Peyer's patch (tissue), 4 donors: ENCODE measurements around the gene BRD1. TPM values are rescaled to one million over a fixed set of nuclear protein-coding genes. Genes with fewer than 3 reads are reported as not detected.
A peak's percentile ranks its signal among the peaks of the same experiment; 100 is the strongest.

Source experiments
- DNase-seq, 3 donors: peaks; one replicate each; pipeline ENCODE4 v3.0.0-alpha.2; 2017 to 2019
- H3K27ac ChIP-seq, 4 donors: fragments of 200-600 bp; sonication (generic); one replicate each; pipeline ENCODE4 v1.5.1; 2016 to 2019
- H3K27me3 ChIP-seq, 2 donors: fragments of 200-600 bp; sonication (generic); one replicate each; pipeline ENCODE4 v1.5.1; 2019
- H3K36me3 ChIP-seq, 3 donors: fragments of 200-600 bp; sonication (generic); one replicate each; pipeline ENCODE4 v1.5.1; 2016 to 2019
- H3K4me1 ChIP-seq, 4 donors: fragments of 200-600 bp; sonication (generic); one replicate each; pipeline ENCODE4 v1.5.1; 2016 to 2019
- H3K4me3 ChIP-seq, 4 donors: fragments of 200-600 bp; sonication (generic); 1 replicate in 3 of 4; 2 replicates in 1 of 4; pipeline ENCODE4 v1.5.1; 2016 to 2019; ENCODE audit warnings: mild to moderate bottlenecking in 1 of 4
- H3K9me3 ChIP-seq, 4 donors: fragments of 200-600 bp; sonication (generic); one replicate each; pipeline ENCODE4 v1.5.1; 2016 to 2019; ENCODE audit warnings: mild to moderate bottlenecking in 1 of 4
- POLR2A ChIP-seq, 2 donors: fragments of 450-650 bp; IDR thresholded peaks; one replicate each; pipeline ENCODE4 v1.5.1; 2017; ENCODE audit warnings: antibody characterized with exemption in 2 of 2, mild to moderate bottlenecking in 2 of 2, moderate library complexity in 2 of 2
- total RNA-seq, 4 donors: library from RNA; depleted of rRNA; stranded (reverse); fragments of >200 nt; gene quantifications; one replicate each; pipeline ENCODE4 v1.1.0, GENCODE V29; 2016
- TF ChIP-seq, protein P1 (sequence below), 6 experiments: fragments of 450-650 bp in 4 of 6; fragments of 200-600 bp in 2 of 6; sonication (generic) in 1 of 6; IDR thresholded peaks; one replicate each; pipeline ENCODE4 v1.5.1; 2017 to 2019; ENCODE audit warnings: antibody characterized with exemption in 6 of 6, mild to moderate bottlenecking in 3 of 6, moderate library complexity in 1 of 6

The BRD1 gene
- total RNA-seq, 4 donors from 2014 or later = 54.1 to 126 (median 78.5) TPM

DNA sequence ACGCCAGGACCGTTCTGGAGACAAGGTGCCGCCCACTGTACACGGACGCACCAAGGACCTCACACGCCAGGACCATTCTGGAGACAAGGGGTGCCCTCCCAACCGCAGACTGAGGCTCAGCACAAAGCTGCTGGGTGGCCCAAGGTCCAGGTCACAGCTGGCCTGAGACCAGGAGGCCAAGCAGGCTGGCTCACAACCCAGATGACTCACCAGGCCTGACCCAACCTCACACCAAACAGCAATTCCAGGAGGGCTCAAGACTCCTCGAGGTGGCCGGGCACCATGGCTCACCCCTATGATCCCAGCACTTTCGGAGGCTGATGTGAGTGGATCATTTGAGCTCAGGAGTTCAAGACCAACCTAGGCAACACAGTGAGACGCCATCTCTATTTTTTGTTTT is 14.8 kb downstream of the BRD1 start:
- Histone ChIP-seq H3K27me3 (no peaks in the 10 kb centered on the region), H3K4me3 (no peak overlapping the region), H3K9me3 (no peaks in the 10 kb centered on the region), H3K27ac (no peak overlapping the region), H3K36me3 (peaks cover 0 to 36% (median 0%) of the 10 kb centered on the region in 3 donors), H3K4me1 (peaks cover 0 to 41% (median 0%) of the 10 kb centered on the region in 4 donors)
- no peak for DNase-seq
- no peak for TF ChIP-seq POLR2A (IDR thresholded peaks at IDR 0.05)
- TF ChIP-seq, protein P1, sequence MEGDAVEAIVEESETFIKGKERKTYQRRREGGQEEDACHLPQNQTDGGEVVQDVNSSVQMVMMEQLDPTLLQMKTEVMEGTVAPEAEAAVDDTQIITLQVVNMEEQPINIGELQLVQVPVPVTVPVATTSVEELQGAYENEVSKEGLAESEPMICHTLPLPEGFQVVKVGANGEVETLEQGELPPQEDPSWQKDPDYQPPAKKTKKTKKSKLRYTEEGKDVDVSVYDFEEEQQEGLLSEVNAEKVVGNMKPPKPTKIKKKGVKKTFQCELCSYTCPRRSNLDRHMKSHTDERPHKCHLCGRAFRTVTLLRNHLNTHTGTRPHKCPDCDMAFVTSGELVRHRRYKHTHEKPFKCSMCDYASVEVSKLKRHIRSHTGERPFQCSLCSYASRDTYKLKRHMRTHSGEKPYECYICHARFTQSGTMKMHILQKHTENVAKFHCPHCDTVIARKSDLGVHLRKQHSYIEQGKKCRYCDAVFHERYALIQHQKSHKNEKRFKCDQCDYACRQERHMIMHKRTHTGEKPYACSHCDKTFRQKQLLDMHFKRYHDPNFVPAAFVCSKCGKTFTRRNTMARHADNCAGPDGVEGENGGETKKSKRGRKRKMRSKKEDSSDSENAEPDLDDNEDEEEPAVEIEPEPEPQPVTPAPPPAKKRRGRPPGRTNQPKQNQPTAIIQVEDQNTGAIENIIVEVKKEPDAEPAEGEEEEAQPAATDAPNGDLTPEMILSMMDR (IDR thresholded peaks at IDR 0.05) = no peak

DNA sequence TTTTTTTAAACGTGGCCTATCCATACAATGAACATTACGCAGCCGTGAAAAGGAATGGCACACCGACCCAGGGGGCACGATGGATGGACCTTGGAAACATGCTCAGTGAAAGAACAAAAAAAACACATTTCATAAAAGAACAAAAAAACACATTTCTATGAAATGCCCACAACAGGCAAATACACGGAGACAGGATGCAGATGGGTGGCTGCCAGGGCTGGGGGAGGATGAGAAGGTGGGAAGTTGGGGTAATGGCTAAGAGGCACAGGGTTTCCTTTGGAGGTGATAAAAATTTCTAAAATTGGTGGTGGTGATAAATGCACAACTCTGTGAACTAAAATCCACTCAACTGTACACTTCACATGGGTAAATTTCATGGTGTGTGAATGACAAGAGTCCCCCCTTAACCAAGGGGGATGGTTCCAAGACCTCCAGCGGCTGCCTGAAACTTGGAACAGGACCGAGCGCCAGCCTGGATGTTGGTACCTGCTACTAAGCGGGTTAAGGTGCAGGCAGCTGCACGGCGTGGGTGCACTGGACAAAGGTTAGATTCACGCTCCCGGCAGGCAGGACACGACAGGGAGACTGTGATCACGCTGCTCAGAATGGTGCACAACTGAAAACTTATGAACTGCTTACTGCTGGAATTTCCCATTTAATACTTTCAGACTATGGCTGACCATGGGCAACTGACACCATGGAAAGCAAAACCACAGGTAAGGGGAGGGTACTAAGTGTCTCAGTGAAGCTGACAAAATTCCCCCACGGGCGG is 16.5 kb downstream of the BRD1 start:
- no peaks in the 10 kb centered on the region for H3K27me3 ChIP-seq
- peaks cover 0 to 20% (median 0%) of the 10 kb centered on the region in 3 donors for H3K36me3 ChIP-seq
- H3K4me3 ChIP-seq = no peak overlapping the region
- no peak for TF ChIP-seq POLR2A (IDR thresholded peaks at IDR 0.05)
- TF ChIP-seq, protein P1 (IDR thresholded peaks at IDR 0.05) = no peak
- no peak overlapping the region for H3K27ac ChIP-seq
- no peaks in the 10 kb centered on the region for H3K9me3 ChIP-seq
- peaks cover 0 to 35% (median 0%) of the 10 kb centered on the region in 4 donors for H3K4me1 ChIP-seq
- no peak for DNase-seq

DNA sequence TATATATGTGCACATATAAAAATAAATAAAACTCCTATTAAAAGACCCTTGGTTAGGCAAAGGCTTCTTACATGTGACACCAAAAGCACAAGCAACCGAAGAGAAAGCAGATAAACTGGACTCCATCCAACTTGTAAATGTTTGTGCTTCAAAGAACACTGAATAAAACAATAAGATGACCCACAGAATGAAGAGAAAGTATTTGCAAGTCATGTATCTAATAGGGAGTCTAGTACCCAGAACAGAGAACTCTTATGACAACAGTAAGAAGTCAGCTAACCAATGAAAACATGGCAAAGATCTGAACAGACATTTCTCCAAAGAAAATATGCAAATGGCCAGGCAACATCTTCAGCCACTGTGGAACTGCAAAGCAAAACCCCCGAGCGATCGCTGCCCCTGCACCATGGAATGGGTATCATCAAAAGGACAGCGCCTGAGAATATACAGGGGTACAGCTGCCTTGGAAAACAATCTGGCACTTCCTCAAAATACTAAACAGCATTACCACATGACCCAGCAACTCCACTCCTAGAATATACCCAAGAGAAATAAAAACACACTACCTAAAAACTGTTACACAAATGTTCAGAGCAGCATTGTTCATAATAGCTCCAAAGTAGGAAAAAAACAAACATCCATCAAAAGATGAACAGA is 17.2 kb downstream of the BRD1 start:
- Histone ChIP-seq H3K9me3 (no peaks in the 10 kb centered on the region), H3K27me3 (no peaks in the 10 kb centered on the region), H3K36me3 (peaks cover 0 to 14% (median 0%) of the 10 kb centered on the region in 3 donors), H3K4me1 (peaks cover 0 to 30% (median 0%) of the 10 kb centered on the region in 4 donors), H3K27ac (no peak overlapping the region), H3K4me3 (no peak overlapping the region)
- TF ChIP-seq, protein P1 (IDR thresholded peaks at IDR 0.05) = no peak
- TF ChIP-seq POLR2A (IDR thresholded peaks at IDR 0.05) = no peak
- DNase-seq = no peak

DNA sequence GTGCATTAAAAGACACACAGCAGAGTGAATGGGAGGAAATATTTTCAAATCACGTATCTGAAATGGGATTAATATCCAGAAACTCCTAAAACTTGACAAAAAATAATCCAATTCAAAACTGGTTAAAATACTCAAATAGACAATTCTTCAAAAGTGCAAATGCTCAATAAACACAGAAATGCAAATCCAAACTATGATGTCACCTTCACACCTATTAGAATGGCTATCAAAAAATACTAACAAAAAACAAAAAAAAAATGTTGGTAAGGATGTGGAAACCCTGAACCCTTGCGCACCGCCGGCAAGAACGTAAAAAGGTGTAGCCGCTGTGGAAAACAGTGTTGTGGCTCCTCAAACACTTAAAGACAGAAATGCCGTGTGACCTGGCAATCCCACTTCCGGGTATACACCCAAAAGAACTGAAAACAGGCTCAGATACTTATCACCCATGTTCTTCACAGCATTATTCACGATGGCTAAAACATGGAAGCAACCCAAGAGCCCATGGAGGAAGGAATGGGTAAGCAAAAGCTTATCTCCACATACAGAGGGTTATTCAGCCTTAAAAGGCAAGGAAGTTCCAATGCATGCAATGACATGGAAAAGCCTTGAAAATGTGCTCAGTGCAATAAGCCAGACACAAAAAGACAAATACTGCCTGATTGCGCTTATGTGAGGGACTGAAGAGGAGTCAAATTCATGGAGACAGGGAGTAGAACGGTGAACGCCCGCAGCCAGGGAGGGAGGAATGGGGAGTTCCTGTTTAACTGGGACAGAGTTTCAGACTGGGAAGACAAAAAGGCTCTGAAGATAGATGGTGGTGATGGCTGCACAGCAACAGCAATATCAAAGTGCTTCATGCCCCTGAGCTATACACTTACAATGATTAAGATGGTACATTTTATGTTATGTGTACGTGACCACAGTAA is 19.6 kb downstream of the BRD1 start:
- no peak overlapping the region for H3K4me3 ChIP-seq
- H3K4me1 ChIP-seq = peaks cover 0 to 33% (median 0%) of the 10 kb centered on the region in 4 donors
- H3K36me3 ChIP-seq = peaks cover 0 to 17% (median 0%) of the 10 kb centered on the region in 3 donors
- no peaks in the 10 kb centered on the region for H3K27me3 ChIP-seq
- peak in 2 of 3 donors; percentile 42 to 70 for DNase-seq
- H3K9me3 ChIP-seq = no peaks in the 10 kb centered on the region
- peak overlapping the region in 1 of 4 donors; percentile 18 for H3K27ac ChIP-seq
- no peak for TF ChIP-seq POLR2A (IDR thresholded peaks at IDR 0.05)
- TF ChIP-seq, protein P1 (IDR thresholded peaks at IDR 0.05) = no peak

DNA sequence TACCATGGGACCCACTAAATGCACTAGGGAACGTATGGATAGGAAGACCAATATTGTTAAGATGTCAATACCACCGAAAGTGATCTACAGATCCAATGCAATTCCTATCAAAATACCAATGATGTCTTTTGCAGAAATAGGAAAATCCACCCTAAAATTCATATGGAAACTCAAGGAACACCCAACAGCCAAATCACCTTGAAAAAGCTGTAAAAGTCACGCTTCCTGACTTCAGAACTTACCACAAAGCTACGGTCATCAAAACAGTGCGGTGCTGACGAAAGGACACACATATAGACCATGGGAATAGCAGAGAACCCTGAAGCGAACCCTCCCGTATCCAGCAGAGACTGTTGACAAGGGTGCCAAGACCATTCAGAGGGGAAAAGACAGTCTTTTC is 20.5 kb downstream of the BRD1 start:
- Histone ChIP-seq H3K9me3 (no peaks in the 10 kb centered on the region), H3K4me3 (no peak overlapping the region), H3K27me3 (no peaks in the 10 kb centered on the region), H3K36me3 (peaks cover 0 to 22% (median 0%) of the 10 kb centered on the region in 3 donors), H3K27ac (no peak overlapping the region), H3K4me1 (peaks cover 0 to 33% (median 0%) of the 10 kb centered on the region in 4 donors)
- no peak for DNase-seq
- TF ChIP-seq, protein P1 (IDR thresholded peaks at IDR 0.05) = no peak
- no peak for TF ChIP-seq POLR2A (IDR thresholded peaks at IDR 0.05)
